ENCODE results near the gene HSPA9. TPM values are rescaled to one million over a fixed set of nuclear protein-coding genes. Genes with fewer than 3 reads are reported as not detected.

Gene HSPA9
- total and polyA plus RNA-seq, 2 of the 13 experiments (the other 11 are each of a cell fraction or from before 2014, with no cell fraction given) = 165 to 478 TPM

DNA sequence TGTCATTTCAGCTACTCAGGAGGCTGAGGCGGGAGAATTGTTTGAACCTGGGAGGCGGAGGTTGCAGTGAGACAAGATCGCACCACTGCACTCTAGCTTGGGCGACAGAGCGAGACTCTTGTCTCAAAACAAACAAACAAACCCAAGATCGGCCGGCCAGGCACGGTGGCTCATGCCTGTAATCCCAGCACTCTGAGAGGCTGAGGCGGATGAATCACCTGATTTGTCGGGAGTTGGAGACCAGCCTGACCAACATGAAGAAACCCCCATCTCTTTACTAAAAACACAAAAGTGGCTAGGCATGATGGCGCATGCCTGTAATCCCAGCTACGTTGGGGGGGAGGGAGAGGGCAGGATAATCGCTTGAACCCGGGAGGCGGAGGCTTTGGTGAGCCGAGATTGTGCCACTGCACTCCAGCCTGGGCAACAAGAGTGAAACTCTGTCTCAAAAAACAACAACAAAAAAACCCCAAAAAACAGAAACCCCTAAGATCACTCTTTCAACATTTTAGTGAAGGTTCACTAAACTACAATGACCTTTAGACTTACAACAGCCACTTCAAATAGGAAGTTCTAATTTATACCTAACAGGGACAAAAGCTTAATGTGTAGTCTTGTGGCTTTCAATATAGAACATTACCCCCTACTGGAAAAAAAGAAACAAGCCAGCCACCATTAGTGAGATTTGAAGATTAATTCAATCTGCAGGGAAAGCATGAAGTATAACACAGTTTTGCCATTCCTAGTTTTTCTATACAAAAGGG, 7.0 kb downstream of the HSPA9 start:
- Histone ChIP-seq H3K27me3 (ENCODE audit: control insufficient read depth in 1 of 2, insufficient read depth in 2 of 2, low read length in 2 of 2) (no peaks in the 10 kb centered on the region), H4K20me1 (ENCODE audit: insufficient read depth, low read length) (peaks cover 29% of the 10 kb centered on the region; the same call in 1 of the 2 replicates), H2AFZ (ENCODE audit: low read length) (no peak overlapping the region), H3K79me2 (ENCODE audit: insufficient read depth, low read length) (peaks cover 80% of the 10 kb centered on the region), H3K4me2 (ENCODE audit: low read depth, low read length) (peak overlapping the region; percentile 29; the same call in 1 of the 2 replicates), H3K27ac (ENCODE audit: extremely low read length, insufficient read depth, low read length) (peak overlapping the region; percentile 19), H3K4me1 (ENCODE audit: insufficient read depth, low read length) (peaks cover 75% of the 10 kb centered on the region), H3K36me3 (replicated peaks in 1 of 2; ENCODE audit: control insufficient read depth in 1 of 2, insufficient read depth in 2 of 2, low read length in 2 of 2) (peaks cover 43 to 94% of the 10 kb centered on the region in 2 experiments), H3K9ac (ENCODE audit: insufficient read depth, low read depth, low read length) (no peak overlapping the region), H3K9me3 (ENCODE audit: low read length) (no peaks in the 10 kb centered on the region), H3K4me3 (replicated peaks in 1 of 3; ENCODE audit: insufficient read depth in 1 of 3, low read depth in 2 of 3, low read length in 3 of 3) (no peak overlapping the region)
- CTCF ChIA-PET (ENCODE audit: low intra/inter-chr PET ratio, low total read pairs) = no interaction called here
- DNase-seq (ENCODE audit: low spot score) (no peak), FAIRE-seq (no peak), ATAC-seq (peak; percentile 13; the same call in 2 of the 3 replicates)
- no TSS peak for BruUV-seq (replicated peaks)
- intact Hi-C loops (cut with micrococcal nuclease; ENCODE audit: unreplicated experiment) (no loop called here), in situ Hi-C loops (cut with HindIII; ENCODE audit: extremely low pct_ligation_motif_present, low pct_unique_long_range_greater_than_20kb) (no loop called here)
- POLR2A ChIA-PET = interaction anchor here (2.0 to 2.4 kb wide), 3 partner anchors 9 to 25 kb away, joined by 7 to 11 read pairs (median 8); partner anchors contain the start of gene ETF1
- 78% methylated on average over 16 of the region's 16 CpGs for WGBS (ENCODE audit: low lambda C conversion rate)
- TF ChIP-seq, protein P1, sequence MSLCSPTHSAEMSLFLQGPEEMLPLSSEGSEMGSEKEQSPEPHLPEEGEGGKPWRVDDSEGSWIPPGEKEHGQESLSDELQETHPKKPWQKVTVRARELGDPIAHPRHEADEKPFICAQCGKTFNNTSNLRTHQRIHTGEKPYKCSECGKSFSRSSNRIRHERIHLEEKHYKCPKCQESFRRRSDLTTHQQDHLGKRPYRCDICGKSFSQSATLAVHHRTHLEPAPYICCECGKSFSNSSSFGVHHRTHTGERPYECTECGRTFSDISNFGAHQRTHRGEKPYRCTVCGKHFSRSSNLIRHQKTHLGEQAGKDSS (CRISPR knock-in tag; IDR thresholded peaks at IDR 0.05; ENCODE audit: borderline replicate concordance, low read depth) = no peak
- TF ChIP-seq, protein P2, sequence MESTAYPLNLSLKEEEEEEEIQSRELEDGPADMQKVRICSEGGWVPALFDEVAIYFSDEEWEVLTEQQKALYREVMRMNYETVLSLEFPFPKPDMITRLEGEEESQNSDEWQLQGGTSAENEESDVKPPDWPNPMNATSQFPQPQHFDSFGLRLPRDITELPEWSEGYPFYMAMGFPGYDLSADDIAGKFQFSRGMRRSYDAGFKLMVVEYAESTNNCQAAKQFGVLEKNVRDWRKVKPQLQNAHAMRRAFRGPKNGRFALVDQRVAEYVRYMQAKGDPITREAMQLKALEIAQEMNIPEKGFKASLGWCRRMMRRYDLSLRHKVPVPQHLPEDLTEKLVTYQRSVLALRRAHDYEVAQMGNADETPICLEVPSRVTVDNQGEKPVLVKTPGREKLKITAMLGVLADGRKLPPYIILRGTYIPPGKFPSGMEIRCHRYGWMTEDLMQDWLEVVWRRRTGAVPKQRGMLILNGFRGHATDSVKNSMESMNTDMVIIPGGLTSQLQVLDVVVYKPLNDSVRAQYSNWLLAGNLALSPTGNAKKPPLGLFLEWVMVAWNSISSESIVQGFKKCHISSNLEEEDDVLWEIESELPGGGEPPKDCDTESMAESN (CRISPR knock-in tag; conservative IDR thresholded peaks at IDR 0.05) = 0 out of 2 replicates have a peak, but pooled peaks have one; percentile 30
- no peak for TF ChIP-seq RCOR2 (CRISPR knock-in tag; IDR thresholded peaks at IDR 0.05)
- no peak for TF ChIP-seq RXRA (CRISPR knock-in tag; IDR thresholded peaks at IDR 0.05)
- TF ChIP-seq RBFOX2 (IDR thresholded peaks at IDR 0.05; ENCODE audit: low read depth, low read length) = peak; percentile 13; the same call in 1 of the 2 replicates
- TF ChIP-seq, protein P3, sequence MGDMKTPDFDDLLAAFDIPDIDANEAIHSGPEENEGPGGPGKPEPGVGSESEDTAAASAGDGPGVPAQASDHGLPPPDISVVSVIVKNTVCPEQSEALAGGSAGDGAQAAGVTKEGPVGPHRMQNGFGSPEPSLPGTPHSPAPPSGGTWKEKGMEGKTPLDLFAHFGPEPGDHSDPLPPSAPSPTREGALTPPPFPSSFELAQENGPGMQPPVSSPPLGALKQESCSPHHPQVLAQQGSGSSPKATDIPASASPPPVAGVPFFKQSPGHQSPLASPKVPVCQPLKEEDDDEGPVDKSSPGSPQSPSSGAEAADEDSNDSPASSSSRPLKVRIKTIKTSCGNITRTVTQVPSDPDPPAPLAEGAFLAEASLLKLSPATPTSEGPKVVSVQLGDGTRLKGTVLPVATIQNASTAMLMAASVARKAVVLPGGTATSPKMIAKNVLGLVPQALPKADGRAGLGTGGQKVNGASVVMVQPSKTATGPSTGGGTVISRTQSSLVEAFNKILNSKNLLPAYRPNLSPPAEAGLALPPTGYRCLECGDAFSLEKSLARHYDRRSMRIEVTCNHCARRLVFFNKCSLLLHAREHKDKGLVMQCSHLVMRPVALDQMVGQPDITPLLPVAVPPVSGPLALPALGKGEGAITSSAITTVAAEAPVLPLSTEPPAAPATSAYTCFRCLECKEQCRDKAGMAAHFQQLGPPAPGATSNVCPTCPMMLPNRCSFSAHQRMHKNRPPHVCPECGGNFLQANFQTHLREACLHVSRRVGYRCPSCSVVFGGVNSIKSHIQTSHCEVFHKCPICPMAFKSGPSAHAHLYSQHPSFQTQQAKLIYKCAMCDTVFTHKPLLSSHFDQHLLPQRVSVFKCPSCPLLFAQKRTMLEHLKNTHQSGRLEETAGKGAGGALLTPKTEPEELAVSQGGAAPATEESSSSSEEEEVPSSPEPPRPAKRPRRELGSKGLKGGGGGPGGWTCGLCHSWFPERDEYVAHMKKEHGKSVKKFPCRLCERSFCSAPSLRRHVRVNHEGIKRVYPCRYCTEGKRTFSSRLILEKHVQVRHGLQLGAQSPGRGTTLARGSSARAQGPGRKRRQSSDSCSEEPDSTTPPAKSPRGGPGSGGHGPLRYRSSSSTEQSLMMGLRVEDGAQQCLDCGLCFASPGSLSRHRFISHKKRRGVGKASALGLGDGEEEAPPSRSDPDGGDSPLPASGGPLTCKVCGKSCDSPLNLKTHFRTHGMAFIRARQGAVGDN (CRISPR knock-in tag; IDR thresholded peaks at IDR 0.05) = peak; percentile 43
- TF ChIP-seq CEBPG (CRISPR knock-in tag; IDR thresholded peaks at IDR 0.05) = no peak
- TF ChIP-seq ZBTB38 (CRISPR knock-in tag; IDR thresholded peaks at IDR 0.05) = peak; percentile 92
- TF ChIP-seq, protein P4, sequence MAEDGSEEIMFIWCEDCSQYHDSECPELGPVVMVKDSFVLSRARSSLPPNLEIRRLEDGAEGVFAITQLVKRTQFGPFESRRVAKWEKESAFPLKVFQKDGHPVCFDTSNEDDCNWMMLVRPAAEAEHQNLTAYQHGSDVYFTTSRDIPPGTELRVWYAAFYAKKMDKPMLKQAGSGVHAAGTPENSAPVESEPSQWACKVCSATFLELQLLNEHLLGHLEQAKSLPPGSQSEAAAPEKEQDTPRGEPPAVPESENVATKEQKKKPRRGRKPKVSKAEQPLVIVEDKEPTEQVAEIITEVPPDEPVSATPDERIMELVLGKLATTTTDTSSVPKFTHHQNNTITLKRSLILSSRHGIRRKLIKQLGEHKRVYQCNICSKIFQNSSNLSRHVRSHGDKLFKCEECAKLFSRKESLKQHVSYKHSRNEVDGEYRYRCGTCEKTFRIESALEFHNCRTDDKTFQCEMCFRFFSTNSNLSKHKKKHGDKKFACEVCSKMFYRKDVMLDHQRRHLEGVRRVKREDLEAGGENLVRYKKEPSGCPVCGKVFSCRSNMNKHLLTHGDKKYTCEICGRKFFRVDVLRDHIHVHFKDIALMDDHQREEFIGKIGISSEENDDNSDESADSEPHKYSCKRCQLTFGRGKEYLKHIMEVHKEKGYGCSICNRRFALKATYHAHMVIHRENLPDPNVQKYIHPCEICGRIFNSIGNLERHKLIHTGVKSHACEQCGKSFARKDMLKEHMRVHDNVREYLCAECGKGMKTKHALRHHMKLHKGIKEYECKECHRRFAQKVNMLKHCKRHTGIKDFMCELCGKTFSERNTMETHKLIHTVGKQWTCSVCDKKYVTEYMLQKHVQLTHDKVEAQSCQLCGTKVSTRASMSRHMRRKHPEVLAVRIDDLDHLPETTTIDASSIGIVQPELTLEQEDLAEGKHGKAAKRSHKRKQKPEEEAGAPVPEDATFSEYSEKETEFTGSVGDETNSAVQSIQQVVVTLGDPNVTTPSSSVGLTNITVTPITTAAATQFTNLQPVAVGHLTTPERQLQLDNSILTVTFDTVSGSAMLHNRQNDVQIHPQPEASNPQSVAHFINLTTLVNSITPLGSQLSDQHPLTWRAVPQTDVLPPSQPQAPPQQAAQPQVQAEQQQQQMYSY (CRISPR knock-in tag; IDR thresholded peaks at IDR 0.05) = no peak
